Cardiac septum (tissue), 1 donor: Measurements from ENCODE around the gene ATP8B2. TPM values are rescaled to one million over a fixed set of nuclear protein-coding genes. Genes with fewer than 3 reads are reported as not detected.
"Not testable (repeated sequence)": the region's sequence is repeated elsewhere in the genome, so short reads cannot be mapped to it uniquely, and the experiment has no call there.

Experiments used
- DNase-seq: peaks from one replicate; pipeline ENCODE4 v3.0.0-alpha.2; 2020; ENCODE audit warnings: low spot score
- intact Hi-C: fragments of 100-400 bp; cut with DNase I; formaldehyde crosslinking; loops from one replicate; pipeline ENCODE4 v1.14.0; 2022
- total RNA-seq: library from RNA; stranded (reverse); fragmentation: NEBNext Ultra II Directional; extraction: Animal tissue kit (Norgen Biotek cat#: 25700); gene quantifications from one replicate; pipeline ENCODE4 v1.2.1, GENCODE V29; 2021
- donor health status: DM: no; HTN: no; CAD: no.

ATP8B2 gene
- total RNA-seq, 1 donor from 2014 or later = 22.5 TPM

DNA sequence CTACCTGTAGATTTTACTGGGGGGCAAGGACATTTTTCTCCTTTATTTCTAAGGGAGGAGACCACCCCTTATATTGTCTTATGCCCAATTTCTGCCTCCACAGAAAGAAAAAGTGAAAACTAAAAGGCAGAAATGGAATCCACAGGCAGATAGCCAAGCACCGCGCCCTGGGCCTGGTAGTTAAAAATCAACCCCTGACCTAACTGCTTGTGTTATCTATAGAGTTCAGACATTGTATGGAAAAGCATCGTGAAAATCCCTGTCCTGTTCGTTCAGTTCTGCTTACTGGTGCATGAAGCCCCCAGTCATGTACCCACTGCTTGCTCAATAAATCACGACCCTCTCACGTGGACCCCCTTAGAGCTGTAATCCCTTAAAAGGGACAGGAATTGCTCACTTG lies 46.1 kb downstream of the ATP8B2 start:
- intact Hi-C loops = no loop called here
- no peak for DNase-seq

- DNase-seq, intact Hi-C loops: not testable (repeated sequence)
These were observed 48.5 kb downstream of the ATP8B2 start for GRCh38 chr1:154373777-154374357.

DNA sequence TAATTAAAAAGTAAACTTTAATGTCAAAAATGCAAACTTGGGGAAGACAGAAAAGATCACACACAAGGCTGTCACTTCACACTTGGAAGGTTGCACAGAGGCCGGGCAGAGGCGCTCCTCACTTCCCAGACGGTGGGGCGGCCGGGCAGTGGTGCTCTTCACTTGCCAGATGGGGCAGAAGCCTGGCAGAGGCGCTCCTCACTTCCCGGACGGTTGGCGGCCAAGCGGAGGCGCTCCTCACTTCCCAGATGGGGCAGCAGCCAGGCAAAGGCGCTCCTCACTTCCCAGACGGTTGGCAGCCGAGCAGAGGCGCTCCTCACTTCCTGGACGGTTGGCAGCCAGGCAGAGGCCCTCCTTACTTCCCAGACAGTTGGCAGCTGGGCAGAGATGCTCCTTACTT lies 54.0 kb downstream of the ATP8B2 start:
- intact Hi-C loops = no loop called here

DNA sequence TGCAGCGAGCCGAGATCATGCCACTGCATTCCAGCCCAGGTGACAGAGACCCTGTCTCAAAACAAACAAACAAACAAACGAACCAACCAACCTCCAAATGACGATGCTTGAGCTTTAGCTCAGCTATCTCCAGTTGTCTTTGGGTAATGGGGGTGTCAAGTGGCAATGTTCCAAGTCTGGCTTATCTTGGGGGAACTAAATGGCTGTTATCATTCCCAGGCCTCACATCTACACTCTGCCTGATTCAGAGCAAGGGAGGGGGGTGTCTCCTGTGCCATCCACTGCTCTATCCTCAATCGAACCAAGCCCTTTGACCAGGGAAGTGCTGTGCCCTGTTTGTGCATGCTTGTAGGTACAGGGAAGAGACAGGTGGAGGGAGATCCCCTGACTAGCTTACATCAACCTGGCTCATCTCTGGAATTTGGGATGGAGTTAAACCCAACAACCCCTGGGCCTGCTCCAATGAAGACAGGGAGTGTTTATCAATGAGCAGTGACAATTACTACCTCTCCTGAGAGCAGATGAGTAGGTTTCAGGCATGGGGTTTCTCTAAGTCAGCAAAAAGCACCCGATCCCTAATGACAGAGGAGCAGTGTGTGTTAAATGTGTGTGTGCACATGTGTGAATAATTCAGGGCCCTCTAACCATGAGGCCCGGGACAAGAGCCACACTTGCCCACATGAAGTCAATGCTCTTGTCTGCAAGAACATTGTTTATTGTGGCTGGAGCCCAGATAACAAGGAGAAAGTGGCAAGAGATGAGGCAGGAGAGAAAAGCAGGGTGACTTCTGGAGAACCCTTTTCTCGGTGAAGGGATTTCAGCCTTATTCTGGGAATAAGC lies 59.5 kb downstream of the ATP8B2 start:
- DNase-seq = no peak
- intact Hi-C loops = no loop called here

More for the DNA sequence above, 54.0 kb downstream of the ATP8B2 start:
- no peak for DNase-seq

DNA sequence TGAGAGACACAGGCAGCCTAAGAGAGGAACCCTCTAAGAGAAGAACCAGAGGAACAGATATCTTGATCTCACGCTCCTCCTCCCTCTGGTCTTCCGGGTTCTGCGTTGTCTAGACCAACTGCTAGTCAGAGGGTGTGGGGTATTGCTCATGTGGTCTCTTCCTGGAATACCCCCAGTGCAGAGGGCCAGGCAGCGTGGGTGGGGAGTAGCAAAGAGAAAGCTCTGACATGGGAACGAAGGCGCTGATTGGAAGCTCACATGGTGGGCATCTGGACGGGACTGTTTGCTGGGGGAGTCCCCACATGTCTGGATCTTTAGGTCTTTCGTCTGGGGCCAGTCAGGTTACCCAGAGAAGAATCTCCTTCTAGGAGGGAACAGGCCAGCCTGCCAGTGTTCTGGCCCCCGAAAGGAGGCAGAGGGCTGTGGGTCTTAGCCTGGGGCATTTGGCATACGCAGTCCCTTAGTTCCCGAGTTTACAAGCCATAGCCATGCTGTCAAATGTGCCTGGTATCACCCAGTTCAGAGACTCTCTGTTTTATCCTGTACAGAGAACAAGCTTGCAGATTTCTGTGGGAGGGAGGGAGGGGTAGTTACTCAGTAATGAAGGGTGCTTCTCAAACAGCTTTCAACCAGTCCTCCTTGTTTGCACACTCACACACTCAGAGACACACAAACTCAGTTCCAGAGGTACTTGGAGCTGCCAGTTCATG lies 61.5 kb downstream of the ATP8B2 start:
- intact Hi-C loops = no loop called here
- no peak for DNase-seq

- intact Hi-C loops = no loop called here
- no peak for DNase-seq
These were observed 65.9 kb downstream of the ATP8B2 start for GRCh38 chr1:154391086-154391770.

DNA sequence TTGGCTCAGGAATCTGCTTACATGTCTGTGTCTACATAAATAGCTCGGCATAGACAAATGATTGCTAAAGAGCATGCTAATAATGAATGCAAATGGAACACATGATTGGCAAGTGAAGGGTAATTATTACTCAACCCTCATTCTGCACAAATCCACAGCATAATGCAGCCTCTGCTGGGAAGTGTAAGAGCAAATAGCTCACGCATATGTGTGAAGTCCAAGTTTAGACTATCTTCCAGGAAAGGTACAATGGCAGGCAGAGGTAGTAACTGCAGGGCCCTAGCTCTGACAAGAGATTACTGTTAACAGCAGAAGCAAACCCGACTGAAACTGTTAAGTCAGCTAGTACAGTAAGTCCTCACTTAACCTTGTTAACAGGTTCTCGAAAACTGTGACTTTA lies 72.8 kb downstream of the ATP8B2 start:
- DNase-seq = no peak
- intact Hi-C loops = no loop called here

DNA sequence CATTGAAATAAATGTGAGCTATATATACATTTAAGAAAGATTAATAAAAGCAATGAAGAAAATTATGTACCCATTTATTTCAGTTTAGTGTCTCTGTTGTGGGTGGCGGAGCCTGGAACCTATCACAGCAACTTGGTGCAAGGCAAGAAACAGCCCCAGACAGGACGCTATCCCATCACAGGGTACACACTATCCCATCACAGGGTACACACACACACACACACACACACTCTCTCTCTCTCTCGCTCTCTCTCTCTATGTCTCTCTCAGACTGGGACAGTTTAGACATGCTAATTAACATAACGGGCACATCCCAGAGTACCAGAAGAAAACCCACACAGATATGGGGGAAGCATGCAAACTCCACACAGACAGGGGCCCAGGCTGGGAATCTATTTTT lies 73.4 kb downstream of the ATP8B2 start:
- intact Hi-C loops = no loop called here
- DNase-seq = no peak

GRCh38 chr1:154400381-154400801 lies 75.1 kb downstream of the ATP8B2 start:
- intact Hi-C loops = loop anchor here (5.0 kb wide), 1 partner anchor 62 kb away; no protein-coding TSS in a partner anchor
- no peak for DNase-seq

Other genes with a start within 250 kb of the ATP8B2 start
- gene NUP210L, start 170.5 kb upstream of the ATP8B2 start, total RNA-seq = 0.48 TPM
- 364 TPM for gene TPM3, start 133.4 kb upstream of the ATP8B2 start, total RNA-seq
- not detected for gene CFAP141, start 119.2 kb upstream of the ATP8B2 start, total RNA-seq
- 111 TPM for gene UBAP2L, start 104.6 kb upstream of the ATP8B2 start, total RNA-seq
- 132 TPM for gene HAX1, start 52.9 kb upstream of the ATP8B2 start, total RNA-seq
- 0.70 TPM for gene AQP10, start 4.4 kb upstream of the ATP8B2 start, total RNA-seq
- 5.2 TPM for gene IL6R, start 79.8 kb downstream of the ATP8B2 start, total RNA-seq
- 5.0 TPM for gene TDRD10, start 176.7 kb downstream of the ATP8B2 start, total RNA-seq
- gene SHE, start 176.9 kb downstream of the ATP8B2 start, total RNA-seq = 16.8 TPM
- gene UBE2Q1, start 233.1 kb downstream of the ATP8B2 start, total RNA-seq = 65.5 TPM
- gene CHRNB2, start 242.3 kb downstream of the ATP8B2 start, total RNA-seq = 0.05 TPM